Measurements from ENCODE around the gene WWC1. TPM values are rescaled to one million over a fixed set of nuclear protein-coding genes. Genes with fewer than 3 reads are reported as not detected.

The WWC1 gene
- total and polyA plus RNA-seq, 7 experiments from 2014 or later = 0.02 to 1.4 (median 0.66) TPM; not detected in 1

- POLR2A ChIA-PET = no interaction called here
- no peak overlapping the region for H3K27ac Mint-ChIP-seq
- no peaks in the 10 kb centered on the region for H3K36me3 ChIP-seq (ENCODE audit: control insufficient read depth in 2 of 3, insufficient read depth in 3 of 3, low read length in 3 of 3)
- ATAC-seq (no peak), DNase-seq (no peak)
- peaks cover 0 to 2% (median 0%) of the 10 kb centered on the region in 7 donors for H3K4me1 Mint-ChIP-seq
- no peaks in the 10 kb centered on the region for H3K9me3 ChIP-seq (ENCODE audit: control insufficient read depth in 2 of 3, low read length in 3 of 3)
- no peaks in the 10 kb centered on the region for H3K4me1 ChIP-seq (ENCODE audit: control insufficient read depth in 2 of 2, insufficient read depth in 2 of 2, low read length in 2 of 2)
- H3K4me3 Mint-ChIP-seq = no peak overlapping the region
- H3K4me3 ChIP-seq (ENCODE audit: low read length) = no peak overlapping the region
- intact Hi-C loops (cut with micrococcal nuclease) = no loop called here
- no peaks in the 10 kb centered on the region for H3K36me3 Mint-ChIP-seq
- H3K27ac ChIP-seq (ENCODE audit: low read depth, low read length) = no peak overlapping the region
- CTCF ChIA-PET = interaction anchor here (0.9 kb wide), 1 partner anchor 14 kb away, joined by 3 read pairs; no protein-coding TSS in a partner anchor
- H3K9me3 Mint-ChIP-seq = peaks cover 0 to 2% (median 0%) of the 10 kb centered on the region in 11 donors
- H3K27me3 Mint-ChIP-seq = peaks cover 0 to 5% (median 0%) of the 10 kb centered on the region in 5 donors
- H3K27me3 ChIP-seq (ENCODE audit: control insufficient read depth in 2 of 2, insufficient read depth in 2 of 2, low read length in 2 of 2) = peaks cover 0 to 3% of the 10 kb centered on the region in 2 donors
Observed at GRCh38 chr5:168359820-168360460, 68.5 kb downstream of the WWC1 start.

- Mint-ChIP-seq H3K9me3 (peaks cover 0 to 2% (median 0%) of the 10 kb centered on the region in 11 donors), H3K4me3 (no peak overlapping the region), H3K27me3 (peaks cover 0 to 5% (median 0%) of the 10 kb centered on the region in 5 donors), H3K4me1 (peaks cover 0 to 2% (median 0%) of the 10 kb centered on the region in 7 donors), H3K36me3 (no peaks in the 10 kb centered on the region), H3K27ac (no peak overlapping the region)
- no peak for DNase-seq
- intact Hi-C loops (cut with micrococcal nuclease) = no loop called here
- Histone ChIP-seq H3K4me1 (ENCODE audit: control insufficient read depth in 2 of 2, insufficient read depth in 2 of 2, low read length in 2 of 2) (no peaks in the 10 kb centered on the region), H3K27me3 (ENCODE audit: control insufficient read depth in 2 of 2, insufficient read depth in 2 of 2, low read length in 2 of 2) (peaks cover 0 to 3% of the 10 kb centered on the region in 2 donors), H3K9me3 (ENCODE audit: control insufficient read depth in 2 of 3, low read length in 3 of 3) (no peaks in the 10 kb centered on the region), H3K27ac (ENCODE audit: low read depth, low read length) (no peak overlapping the region), H3K36me3 (ENCODE audit: control insufficient read depth in 2 of 3, insufficient read depth in 3 of 3, low read length in 3 of 3) (no peaks in the 10 kb centered on the region), H3K4me3 (ENCODE audit: low read length) (no peak overlapping the region)
- CTCF ChIA-PET = no interaction called here
- POLR2A ChIA-PET = no interaction called here
- ATAC-seq = no peak
Observed at GRCh38 chr5:168360521-168361285, 69.3 kb downstream of the WWC1 start.

- ATAC-seq = no peak
- no peaks in the 10 kb centered on the region for H3K36me3 ChIP-seq (ENCODE audit: control insufficient read depth in 2 of 3, insufficient read depth in 3 of 3, low read length in 3 of 3)
- no peaks in the 10 kb centered on the region for H3K36me3 Mint-ChIP-seq
- ChIA-PET POLR2A (no interaction called here), CTCF (no interaction called here)
- peaks cover 0 to 5% (median 0%) of the 10 kb centered on the region in 5 donors for H3K27me3 Mint-ChIP-seq
- peaks cover 0 to 3% of the 10 kb centered on the region in 2 donors for H3K27me3 ChIP-seq (ENCODE audit: control insufficient read depth in 2 of 2, insufficient read depth in 2 of 2, low read length in 2 of 2)
- H3K4me3 Mint-ChIP-seq = no peak overlapping the region
- no peaks in the 10 kb centered on the region for H3K9me3 ChIP-seq (ENCODE audit: control insufficient read depth in 2 of 3, low read length in 3 of 3)
- no peak for DNase-seq
- intact Hi-C loops (cut with micrococcal nuclease) = no loop called here
- H3K27ac Mint-ChIP-seq = no peak overlapping the region
- no peak overlapping the region for H3K27ac ChIP-seq (ENCODE audit: low read depth, low read length)
- H3K4me3 ChIP-seq (ENCODE audit: low read length) = no peak overlapping the region
- peaks cover 0 to 2% (median 0%) of the 10 kb centered on the region in 7 donors for H3K4me1 Mint-ChIP-seq
- no peaks in the 10 kb centered on the region for H3K4me1 ChIP-seq (ENCODE audit: control insufficient read depth in 2 of 2, insufficient read depth in 2 of 2, low read length in 2 of 2)
- peaks cover 0 to 2% (median 0%) of the 10 kb centered on the region in 11 donors for H3K9me3 Mint-ChIP-seq
Observed at GRCh38 chr5:168362097-168362885, 70.8 kb downstream of the WWC1 start.

GRCh38 chr5:168364151-168364661 is 72.8 kb downstream of the WWC1 start:
- Histone ChIP-seq H3K27me3 (ENCODE audit: control insufficient read depth in 2 of 2, insufficient read depth in 2 of 2, low read length in 2 of 2) (peaks cover 0 to 3% of the 10 kb centered on the region in 2 donors), H3K4me1 (ENCODE audit: control insufficient read depth in 2 of 2, insufficient read depth in 2 of 2, low read length in 2 of 2) (no peaks in the 10 kb centered on the region), H3K9me3 (ENCODE audit: control insufficient read depth in 2 of 3, low read length in 3 of 3) (no peaks in the 10 kb centered on the region), H3K4me3 (ENCODE audit: low read length) (no peak overlapping the region), H3K36me3 (ENCODE audit: control insufficient read depth in 2 of 3, insufficient read depth in 3 of 3, low read length in 3 of 3) (no peaks in the 10 kb centered on the region), H3K27ac (ENCODE audit: low read depth, low read length) (no peak overlapping the region)
- Mint-ChIP-seq H3K36me3 (no peaks in the 10 kb centered on the region), H3K9me3 (peaks cover 0 to 2% (median 0%) of the 10 kb centered on the region in 11 donors), H3K27ac (no peak overlapping the region), H3K4me3 (no peak overlapping the region), H3K27me3 (peaks cover 0 to 5% (median 0%) of the 10 kb centered on the region in 5 donors), H3K4me1 (peaks cover 0 to 2% (median 0%) of the 10 kb centered on the region in 7 donors)
- DNase-seq (no peak), ATAC-seq (no peak)
- CTCF ChIA-PET = no interaction called here
- POLR2A ChIA-PET = interaction anchor here (0.7 kb wide), 1 partner anchor 15 kb away, joined by 3 read pairs; no protein-coding TSS in a partner anchor
- intact Hi-C loops (cut with micrococcal nuclease) = no loop called here

- intact Hi-C loops (cut with micrococcal nuclease) = no loop called here
- Histone ChIP-seq H3K27ac (ENCODE audit: low read depth, low read length) (no peak overlapping the region), H3K36me3 (ENCODE audit: control insufficient read depth in 2 of 3, insufficient read depth in 3 of 3, low read length in 3 of 3) (no peaks in the 10 kb centered on the region), H3K4me1 (ENCODE audit: control insufficient read depth in 2 of 2, insufficient read depth in 2 of 2, low read length in 2 of 2) (no peaks in the 10 kb centered on the region), H3K4me3 (ENCODE audit: low read length) (no peak overlapping the region), H3K9me3 (ENCODE audit: control insufficient read depth in 2 of 3, low read length in 3 of 3) (no peaks in the 10 kb centered on the region), H3K27me3 (ENCODE audit: control insufficient read depth in 2 of 2, insufficient read depth in 2 of 2, low read length in 2 of 2) (peaks cover 0 to under 1% of the 10 kb centered on the region in 2 donors)
- CTCF ChIA-PET = no interaction called here
- Mint-ChIP-seq H3K9me3 (peaks cover 0 to 2% (median 0%) of the 10 kb centered on the region in 11 donors), H3K27ac (no peak overlapping the region), H3K4me1 (peaks cover 0 to 2% (median 0%) of the 10 kb centered on the region in 7 donors), H3K4me3 (no peak overlapping the region), H3K36me3 (no peaks in the 10 kb centered on the region), H3K27me3 (peaks cover 0 to 5% (median 0%) of the 10 kb centered on the region in 5 donors)
- DNase-seq (no peak), ATAC-seq (no peak)
- POLR2A ChIA-PET = interaction anchor here (0.7 kb wide), 1 partner anchor 14 kb away, joined by 3 read pairs; no protein-coding TSS in a partner anchor
Observed at GRCh38 chr5:168364750-168365550, 73.5 kb downstream of the WWC1 start.

- Histone ChIP-seq H3K27me3 (ENCODE audit: control insufficient read depth in 2 of 2, insufficient read depth in 2 of 2, low read length in 2 of 2) (no peaks in the 10 kb centered on the region), H3K9me3 (ENCODE audit: control insufficient read depth in 2 of 3, low read length in 3 of 3) (no peaks in the 10 kb centered on the region), H3K36me3 (ENCODE audit: control insufficient read depth in 2 of 3, insufficient read depth in 3 of 3, low read length in 3 of 3) (no peaks in the 10 kb centered on the region), H3K4me3 (ENCODE audit: low read length) (no peak overlapping the region), H3K27ac (ENCODE audit: low read depth, low read length) (no peak overlapping the region), H3K4me1 (ENCODE audit: control insufficient read depth in 2 of 2, insufficient read depth in 2 of 2, low read length in 2 of 2) (no peaks in the 10 kb centered on the region)
- H3K36me3 Mint-ChIP-seq = no peaks in the 10 kb centered on the region
- peaks cover 0 to 5% (median 0%) of the 10 kb centered on the region in 5 donors for H3K27me3 Mint-ChIP-seq
- no peak overlapping the region for H3K27ac Mint-ChIP-seq
- intact Hi-C loops (cut with micrococcal nuclease) = no loop called here
- H3K9me3 Mint-ChIP-seq = peaks cover 0 to 2% (median 0%) of the 10 kb centered on the region in 11 donors
- H3K4me1 Mint-ChIP-seq = peaks cover 0 to 2% (median 0%) of the 10 kb centered on the region in 7 donors
- DNase-seq (no peak), ATAC-seq (no peak)
- H3K4me3 Mint-ChIP-seq = no peak overlapping the region
- POLR2A ChIA-PET = no interaction called here
- CTCF ChIA-PET = no interaction called here
Observed at GRCh38 chr5:168365581-168366081, 74.2 kb downstream of the WWC1 start.

Measured in naive thymus-derived CD4-positive, alpha-beta T cell (primary cell).